Endodermal cell (in vitro differentiated cells): ENCODE data around the gene NOTO. TPM values are rescaled to one million over a fixed set of nuclear protein-coding genes. Genes with fewer than 3 reads are reported as not detected.

ENCODE experiments used
- DNase-seq: peaks from one replicate; pipeline ENCODE4 v3.0.0-alpha.2; 2017
- H3K27ac ChIP-seq: 2 replicates; pipeline ENCODE4 v1.5.1; 2013; ENCODE audit warnings: mild to moderate bottlenecking, low read depth, low read length, moderate library complexity
- H3K27me3 ChIP-seq: 2 replicates; pipeline ENCODE4 v1.6.1; 2013; ENCODE audit warnings: mild to moderate bottlenecking, low read length, moderate library complexity; ENCODE audit not compliant: insufficient read depth, control insufficient read depth, poor library complexity, severe bottlenecking
- H3K36me3 ChIP-seq: 2 replicates; pipeline ENCODE4 v1.7.0; 2013; ENCODE audit warnings: mild to moderate bottlenecking, low read length, moderate library complexity; ENCODE audit not compliant: control insufficient read depth, insufficient read depth
- H3K4me1 ChIP-seq: one replicate; pipeline ENCODE4 v1.7.0; 2013; ENCODE audit warnings: low read length; ENCODE audit not compliant: control insufficient read depth, insufficient read depth
- H3K4me3 ChIP-seq: 2 replicates; pipeline ENCODE4 v1.5.1; 2013; ENCODE audit warnings: mild to moderate bottlenecking, low read length, moderate library complexity
- H3K9ac ChIP-seq: 2 replicates; pipeline ENCODE4 v1.6.1; 2013; ENCODE audit warnings: mild to moderate bottlenecking, low read length, moderate library complexity; ENCODE audit not compliant: poor library complexity, severe bottlenecking; ENCODE audit errors: extremely low read depth
- H3K9me3 ChIP-seq: 2 replicates; pipeline ENCODE4 v1.6.1; 2013; ENCODE audit warnings: mild to moderate bottlenecking, low read length, moderate library complexity; ENCODE audit not compliant: control insufficient read depth
- H3K27ac Mint-ChIP-seq: 2 replicates; pipeline ENCODE4 v1.8.0; 2020; ENCODE audit warnings: mixed read lengths
- H3K27me3 Mint-ChIP-seq: 2 replicates; pipeline ENCODE4 v1.8.0; 2021; ENCODE audit warnings: mild to moderate bottlenecking, mixed read lengths; ENCODE audit not compliant: insufficient read depth
- H3K36me3 Mint-ChIP-seq: 2 replicates; pipeline ENCODE4 v1.8.0; 2020; ENCODE audit warnings: low read depth, mixed read lengths
- H3K4me1 Mint-ChIP-seq: 2 replicates; pipeline ENCODE4 v1.8.0; 2020; ENCODE audit warnings: mixed read lengths
- H3K4me3 Mint-ChIP-seq: 2 replicates; pipeline ENCODE4 v1.8.0; 2020; ENCODE audit warnings: mild to moderate bottlenecking, moderate library complexity, mixed read lengths
- H3K9me3 Mint-ChIP-seq: 2 replicates; pipeline ENCODE4 v1.8.0; 2020; ENCODE audit warnings: mild to moderate bottlenecking, mixed read lengths
- WGBS, 2 experiments: methylation state at CpG; one replicate each; pipeline versions ENCODE4 v1.1.5 to v1.1.7; 2013; ENCODE audit warnings: missing lambda C conversion rate in 2 of 2, mixed read lengths in 1 of 2; ENCODE audit not compliant: insufficient coverage in 1 of 2, insufficient read length in 1 of 2; 5-methylcytosine and 5-hydroxymethylcytosine counted together
- total RNA-seq, 2 donors: library from RNA; stranded (reverse); fragmentation: NEBNext Ultra II Directional in 1 of 2; extraction: Animal tissue kit (Norgen Biotek cat#: 25700) in 1 of 2; gene quantifications; 2 replicates in 1 of 2; 3 replicates in 1 of 2; pipeline ENCODE4 v1.2.1, GENCODE V29; 2021
- TF ChIP-seq, protein P1 (sequence below): fragments of 200-600 bp; sonication (generic); conservative IDR thresholded peaks from 2 replicates; pipeline ENCODE4 v1.5.0; 2021; ENCODE audit warnings: antibody characterized with exemption, mild to moderate bottlenecking

NOTO gene
- total RNA-seq, 2 donors from 2014 or later: not detected

DNA sequence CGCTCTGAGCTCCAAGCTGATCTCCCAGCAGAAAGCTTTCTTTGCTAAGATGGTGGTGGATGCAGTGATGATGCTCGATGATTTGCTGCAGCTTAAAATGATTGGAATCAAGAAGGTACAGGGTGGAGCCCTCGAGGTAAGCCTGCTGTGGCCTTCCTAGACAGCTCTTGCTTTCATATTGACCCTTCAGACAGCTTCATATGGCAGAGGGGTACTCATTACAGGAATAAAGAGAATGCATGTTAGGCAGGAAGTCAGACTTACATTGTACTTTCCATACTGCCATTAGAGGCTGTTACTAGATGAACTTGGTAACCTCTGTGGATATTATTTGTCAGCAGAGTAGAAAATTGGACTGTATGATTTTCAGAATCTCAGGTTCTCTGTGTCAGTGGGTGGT lies 42.2 kb downstream of the NOTO start:
- H3K9ac ChIP-seq: no peak overlapping the region
- H3K27me3 Mint-ChIP-seq: no peaks in the 10 kb centered on the region
- 94 to 98% methylated on average over 2 to 3 of the region's 3 CpGs for WGBS, 2 experiments
- H3K4me1 ChIP-seq: peaks cover 2% of the 10 kb centered on the region
- peaks cover 80% of the 10 kb centered on the region for H3K36me3 Mint-ChIP-seq
- no peak overlapping the region for H3K27ac ChIP-seq
- no peaks in the 10 kb centered on the region for H3K9me3 Mint-ChIP-seq
- H3K27me3 ChIP-seq: no peaks in the 10 kb centered on the region
- no peak overlapping the region for H3K4me3 Mint-ChIP-seq
- peaks cover 93% of the 10 kb centered on the region for H3K36me3 ChIP-seq
- H3K9me3 ChIP-seq: no peaks in the 10 kb centered on the region
- DNase-seq: no peak
- H3K4me3 ChIP-seq: no peak overlapping the region
- peaks cover 3% of the 10 kb centered on the region for H3K4me1 Mint-ChIP-seq
- H3K27ac Mint-ChIP-seq: no peak overlapping the region
- TF ChIP-seq, protein P1, sequence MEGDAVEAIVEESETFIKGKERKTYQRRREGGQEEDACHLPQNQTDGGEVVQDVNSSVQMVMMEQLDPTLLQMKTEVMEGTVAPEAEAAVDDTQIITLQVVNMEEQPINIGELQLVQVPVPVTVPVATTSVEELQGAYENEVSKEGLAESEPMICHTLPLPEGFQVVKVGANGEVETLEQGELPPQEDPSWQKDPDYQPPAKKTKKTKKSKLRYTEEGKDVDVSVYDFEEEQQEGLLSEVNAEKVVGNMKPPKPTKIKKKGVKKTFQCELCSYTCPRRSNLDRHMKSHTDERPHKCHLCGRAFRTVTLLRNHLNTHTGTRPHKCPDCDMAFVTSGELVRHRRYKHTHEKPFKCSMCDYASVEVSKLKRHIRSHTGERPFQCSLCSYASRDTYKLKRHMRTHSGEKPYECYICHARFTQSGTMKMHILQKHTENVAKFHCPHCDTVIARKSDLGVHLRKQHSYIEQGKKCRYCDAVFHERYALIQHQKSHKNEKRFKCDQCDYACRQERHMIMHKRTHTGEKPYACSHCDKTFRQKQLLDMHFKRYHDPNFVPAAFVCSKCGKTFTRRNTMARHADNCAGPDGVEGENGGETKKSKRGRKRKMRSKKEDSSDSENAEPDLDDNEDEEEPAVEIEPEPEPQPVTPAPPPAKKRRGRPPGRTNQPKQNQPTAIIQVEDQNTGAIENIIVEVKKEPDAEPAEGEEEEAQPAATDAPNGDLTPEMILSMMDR: no peak

DNA sequence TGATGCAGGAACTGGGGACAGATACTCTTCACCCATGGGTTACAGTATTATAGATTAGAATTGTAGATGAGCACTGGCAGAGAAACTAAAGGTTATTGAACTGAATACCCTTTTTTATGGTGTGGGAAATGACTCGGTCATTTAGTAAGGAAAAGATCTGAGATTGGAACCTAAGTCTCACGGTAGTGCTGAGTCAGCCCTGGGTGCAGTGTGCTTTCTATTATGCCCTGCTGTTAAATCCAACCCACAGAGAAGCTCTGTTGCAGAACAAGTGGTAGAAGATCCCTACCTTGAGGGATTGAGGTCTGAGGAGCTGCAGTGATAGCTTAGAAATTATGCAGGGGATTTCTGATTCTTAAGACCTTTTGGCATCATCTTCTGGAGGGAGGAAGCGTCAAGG lies 44.5 kb downstream of the NOTO start:
- H3K27ac Mint-ChIP-seq: no peak overlapping the region
- Histone ChIP-seq H3K4me3 (no peak overlapping the region), H3K27ac (no peak overlapping the region), H3K9me3 (no peaks in the 10 kb centered on the region), H3K27me3 (no peaks in the 10 kb centered on the region), H3K9ac (no peak overlapping the region), H3K36me3 (peaks cover 95% of the 10 kb centered on the region), H3K4me1 (peaks cover 2% of the 10 kb centered on the region)
- H3K4me3 Mint-ChIP-seq: no peak overlapping the region
- H3K27me3 Mint-ChIP-seq: no peaks in the 10 kb centered on the region
- H3K9me3 Mint-ChIP-seq: no peaks in the 10 kb centered on the region
- no peak for DNase-seq
- TF ChIP-seq, protein P1: no peak
- H3K36me3 Mint-ChIP-seq: peaks cover 85% of the 10 kb centered on the region
- H3K4me1 Mint-ChIP-seq: peaks cover 3% of the 10 kb centered on the region
- 96 to 97% methylated on average over 3 of the region's 3 CpGs for WGBS, 2 experiments

DNA sequence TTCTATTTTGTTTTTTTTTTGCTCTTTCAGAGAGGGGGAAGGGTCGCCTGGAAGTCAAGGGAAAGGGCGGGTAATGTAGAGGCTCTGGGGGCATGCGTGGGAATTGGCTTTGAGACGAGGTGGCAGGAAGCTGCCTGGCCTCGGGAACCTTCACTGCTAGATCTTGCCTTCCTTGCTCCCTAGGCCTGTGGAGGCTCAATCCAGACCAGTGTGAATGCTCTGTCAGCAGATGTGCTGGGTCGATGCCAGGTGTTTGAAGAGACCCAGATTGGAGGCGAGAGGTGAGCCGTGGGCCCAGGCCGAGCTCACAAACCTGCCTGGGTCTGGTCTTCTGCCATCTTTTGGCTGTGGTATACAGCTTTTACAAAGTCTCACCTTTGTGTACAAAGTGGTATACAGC lies 47.3 kb downstream of the NOTO start:
- no peaks in the 10 kb centered on the region for H3K27me3 Mint-ChIP-seq
- TF ChIP-seq, protein P1: no peak
- no peaks in the 10 kb centered on the region for H3K9me3 Mint-ChIP-seq
- WGBS, 2 experiments: 95 to 97% methylated on average over 6 to 9 of the region's 9 CpGs
- H3K27ac Mint-ChIP-seq: no peak overlapping the region
- H3K4me3 Mint-ChIP-seq: no peak overlapping the region
- Histone ChIP-seq H3K4me3 (no peak overlapping the region), H3K27me3 (no peaks in the 10 kb centered on the region), H3K4me1 (no peaks in the 10 kb centered on the region), H3K27ac (no peak overlapping the region), H3K9me3 (no peaks in the 10 kb centered on the region), H3K9ac (no peak overlapping the region), H3K36me3 (peaks cover 98% of the 10 kb centered on the region)
- no peaks in the 10 kb centered on the region for H3K4me1 Mint-ChIP-seq
- H3K36me3 Mint-ChIP-seq: peaks cover 89% of the 10 kb centered on the region
- DNase-seq: no peak
